Activated T-cell treated with anti-CD3 and anti-CD28 coated beads, Interleukin-2, amount 50 U/mL, for 24 hours (primary cell): ENCODE results near the gene APOBEC3A.
"Not testable (repeated sequence)": the region's sequence is repeated elsewhere in the genome, so short reads cannot be mapped to it uniquely, and the experiment has no call there.

Experiments used
- DNase-seq: peaks from one replicate; pipeline ENCODE4 v3.0.0-alpha.2; 2020
- H3K27ac Mint-ChIP-seq: 2 replicates; pipeline ENCODE4 v1.8.0; 2020; ENCODE audit warnings: mild to moderate bottlenecking, mixed read lengths
- H3K27me3 Mint-ChIP-seq: 2 replicates; pipeline ENCODE4 v1.8.0; 2020; ENCODE audit warnings: mixed read lengths
- H3K36me3 Mint-ChIP-seq: 2 replicates; pipeline ENCODE4 v1.8.0; 2020; ENCODE audit warnings: low read depth, mixed read lengths
- H3K4me1 Mint-ChIP-seq: 2 replicates; pipeline ENCODE4 v1.8.0; 2020; ENCODE audit warnings: low read depth, mixed read lengths
- H3K4me3 Mint-ChIP-seq: 2 replicates; pipeline ENCODE4 v1.8.0; 2020; ENCODE audit warnings: mild to moderate bottlenecking, moderate library complexity, mixed read lengths
- H3K9me3 Mint-ChIP-seq: 2 replicates; pipeline ENCODE4 v1.8.0; 2020; ENCODE audit warnings: mixed read lengths

Gene APOBEC3A

GRCh38 chr22:38960673-38961072 is 3.3 kb downstream of the APOBEC3A start:
- H3K4me3 Mint-ChIP-seq, H3K36me3 Mint-ChIP-seq, H3K27me3 Mint-ChIP-seq, H3K27ac Mint-ChIP-seq, H3K9me3 Mint-ChIP-seq, DNase-seq, H3K4me1 Mint-ChIP-seq: not testable (repeated sequence)

DNA sequence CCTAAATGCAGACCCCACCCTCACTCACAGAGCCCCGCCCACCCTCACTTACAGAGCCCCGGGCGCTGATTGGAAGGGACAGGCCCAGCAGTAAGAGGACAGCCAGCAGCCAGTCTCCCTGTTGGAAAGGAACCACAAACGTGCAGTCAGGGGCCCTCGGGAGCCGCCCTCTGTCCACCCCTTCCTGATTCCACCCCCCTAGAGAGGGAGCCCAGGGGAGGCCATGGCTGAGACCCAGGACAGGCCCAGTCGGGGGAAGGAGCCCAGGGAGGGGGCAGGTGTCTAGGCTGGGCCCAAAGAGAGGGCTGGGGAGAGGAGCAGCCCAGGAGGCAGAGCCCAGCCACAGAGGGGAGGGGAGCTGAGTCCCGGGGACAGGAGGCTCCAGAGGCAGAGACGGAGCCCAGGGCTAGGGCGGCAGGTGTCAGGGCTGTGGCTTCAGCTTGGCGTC is 5.9 kb downstream of the APOBEC3A start:
- not testable (repeated sequence) for H3K27ac Mint-ChIP-seq, H3K4me3 Mint-ChIP-seq, H3K27me3 Mint-ChIP-seq, H3K4me1 Mint-ChIP-seq, DNase-seq, H3K36me3 Mint-ChIP-seq, H3K9me3 Mint-ChIP-seq

DNA sequence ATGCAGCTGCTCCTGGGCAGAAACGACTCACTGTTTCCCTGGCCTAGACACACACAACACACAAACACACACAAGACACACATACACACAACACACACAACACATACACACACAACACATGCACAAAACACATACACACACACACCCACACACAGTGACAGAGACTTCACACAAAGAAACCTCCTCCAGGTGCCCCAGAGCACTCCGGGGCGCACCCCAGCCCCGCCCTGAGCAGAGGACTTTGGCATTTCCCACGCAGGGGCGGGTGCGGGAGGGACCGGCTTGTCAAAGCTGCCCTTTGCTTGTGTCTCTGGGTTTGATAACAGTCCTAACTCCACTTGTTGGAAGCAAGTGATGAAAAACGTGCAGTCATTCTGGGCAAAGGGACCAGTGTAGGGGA is 6.5 kb downstream of the APOBEC3A start:
- no peak overlapping the region for H3K4me3 Mint-ChIP-seq
- H3K36me3 Mint-ChIP-seq = no peaks in the 10 kb centered on the region
- H3K27me3 Mint-ChIP-seq = peaks cover 9% of the 10 kb centered on the region
- peaks cover 2% of the 10 kb centered on the region for H3K4me1 Mint-ChIP-seq
- H3K9me3 Mint-ChIP-seq = no peaks in the 10 kb centered on the region
- H3K27ac Mint-ChIP-seq = no peak overlapping the region
- DNase-seq = no peak

DNA sequence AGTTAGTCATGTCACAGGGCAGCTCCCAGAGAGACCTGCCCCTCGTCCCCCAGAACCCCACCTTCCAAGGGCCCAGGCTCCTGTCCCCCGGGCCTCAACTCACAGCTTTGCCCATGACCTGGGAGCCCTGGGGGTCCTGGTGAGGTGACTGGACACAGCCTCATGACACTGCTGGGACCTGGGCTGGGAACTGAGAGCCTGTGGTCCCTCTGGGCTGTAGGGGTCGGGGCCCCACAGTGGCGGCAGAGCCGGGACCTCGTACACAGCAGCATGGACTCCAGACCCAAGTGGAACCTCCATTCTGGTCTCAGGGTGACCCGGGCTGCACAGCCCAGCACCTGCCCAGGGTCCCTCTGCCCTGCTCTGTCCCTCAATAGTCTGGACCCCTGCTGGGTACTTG is 6.9 kb downstream of the APOBEC3A start:
- Mint-ChIP-seq H3K9me3 (no peaks in the 10 kb centered on the region), H3K36me3 (no peaks in the 10 kb centered on the region), H3K4me3 (no peak overlapping the region), H3K4me1 (peaks cover 2% of the 10 kb centered on the region), H3K27ac (no peak overlapping the region), H3K27me3 (peaks cover 13% of the 10 kb centered on the region)
- DNase-seq = no peak

DNA sequence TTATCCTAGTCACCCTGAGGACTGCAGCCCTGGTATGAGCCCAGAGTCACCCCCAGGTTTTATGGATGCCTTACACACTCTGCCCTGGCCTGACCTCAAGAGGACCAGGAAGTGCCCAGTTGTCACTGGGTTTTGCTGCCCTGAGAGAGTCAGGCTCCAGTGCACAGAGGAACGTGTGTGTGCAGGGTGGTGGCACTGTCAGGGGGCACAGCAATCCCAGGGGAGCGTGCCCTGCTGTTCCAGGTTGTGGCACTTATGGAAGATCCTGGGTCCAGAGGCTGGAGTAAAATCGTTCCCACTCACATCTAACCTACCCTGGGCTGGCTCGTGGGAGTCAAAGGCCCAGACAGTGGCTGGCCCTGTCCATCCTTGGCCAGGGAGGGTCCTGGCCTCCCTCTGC is 7.6 kb downstream of the APOBEC3A start:
- no peak for DNase-seq
- H3K4me1 Mint-ChIP-seq = peaks cover 2% of the 10 kb centered on the region
- peaks cover 16% of the 10 kb centered on the region for H3K27me3 Mint-ChIP-seq
- no peak overlapping the region for H3K27ac Mint-ChIP-seq
- no peaks in the 10 kb centered on the region for H3K36me3 Mint-ChIP-seq
- no peaks in the 10 kb centered on the region for H3K9me3 Mint-ChIP-seq
- H3K4me3 Mint-ChIP-seq = no peak overlapping the region

- DNase-seq = no peak
- Mint-ChIP-seq H3K36me3 (no peaks in the 10 kb centered on the region), H3K4me1 (peaks cover 2% of the 10 kb centered on the region), H3K9me3 (no peaks in the 10 kb centered on the region), H3K4me3 (no peak overlapping the region), H3K27me3 (peaks cover 21% of the 10 kb centered on the region), H3K27ac (no peak overlapping the region)
Observed at GRCh38 chr22:38965614-38966379, 8.4 kb downstream of the APOBEC3A start.

DNA sequence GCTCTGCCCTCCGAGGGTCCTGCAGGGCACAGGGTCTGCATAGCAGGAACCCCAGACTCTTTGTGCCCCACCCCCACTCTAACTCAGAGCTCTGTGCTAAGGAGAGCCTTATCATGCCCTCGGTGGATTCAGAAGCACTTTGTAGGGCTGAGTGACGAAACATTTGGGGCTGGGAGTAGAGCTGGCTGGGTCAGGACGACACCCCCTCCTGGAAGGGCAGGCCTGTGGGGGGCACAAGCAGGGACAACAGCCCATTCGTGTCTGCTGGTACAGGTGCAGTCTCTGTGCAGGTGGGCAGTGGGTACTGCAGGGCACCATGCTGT is 8.9 kb downstream of the APOBEC3A start:
- Mint-ChIP-seq H3K4me1 (peaks cover 2% of the 10 kb centered on the region), H3K36me3 (no peaks in the 10 kb centered on the region), H3K9me3 (no peaks in the 10 kb centered on the region), H3K4me3 (no peak overlapping the region), H3K27me3 (peaks cover 25% of the 10 kb centered on the region), H3K27ac (no peak overlapping the region)
- no peak for DNase-seq

DNA sequence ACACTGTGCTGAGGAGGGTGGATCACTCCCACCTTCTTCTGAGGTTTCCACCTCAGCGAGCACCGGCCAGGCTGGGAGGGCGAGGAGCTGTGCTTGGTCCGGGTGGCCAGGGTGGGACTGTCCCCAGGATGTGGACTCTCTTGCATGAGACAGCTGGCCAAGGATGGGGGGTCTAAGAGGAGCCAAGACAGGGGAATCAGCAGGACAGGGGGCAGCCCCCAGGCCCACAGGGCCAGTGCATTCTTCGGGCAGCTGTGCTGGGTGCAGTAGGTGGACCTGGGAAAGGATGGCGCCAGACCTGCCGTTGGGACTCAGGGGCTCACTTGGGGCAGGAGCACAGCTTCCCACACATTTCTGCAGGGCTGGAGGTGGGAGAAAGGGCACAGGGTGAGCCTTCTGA is 9.5 kb downstream of the APOBEC3A start:
- no peak overlapping the region for H3K4me3 Mint-ChIP-seq
- no peaks in the 10 kb centered on the region for H3K9me3 Mint-ChIP-seq
- H3K36me3 Mint-ChIP-seq = no peaks in the 10 kb centered on the region
- peaks cover 25% of the 10 kb centered on the region for H3K27me3 Mint-ChIP-seq
- H3K4me1 Mint-ChIP-seq = peaks cover 2% of the 10 kb centered on the region
- no peak for DNase-seq
- H3K27ac Mint-ChIP-seq = no peak overlapping the region

GRCh38 chr22:38967451-38968450 is 10.3 kb downstream of the APOBEC3A start:
- H3K4me3 Mint-ChIP-seq = no peak overlapping the region
- no peak overlapping the region for H3K27ac Mint-ChIP-seq
- H3K4me1 Mint-ChIP-seq = peaks cover 2% of the 10 kb centered on the region
- H3K9me3 Mint-ChIP-seq = no peaks in the 10 kb centered on the region
- DNase-seq = no peak
- no peaks in the 10 kb centered on the region for H3K36me3 Mint-ChIP-seq
- H3K27me3 Mint-ChIP-seq = peaks cover 25% of the 10 kb centered on the region

DNA sequence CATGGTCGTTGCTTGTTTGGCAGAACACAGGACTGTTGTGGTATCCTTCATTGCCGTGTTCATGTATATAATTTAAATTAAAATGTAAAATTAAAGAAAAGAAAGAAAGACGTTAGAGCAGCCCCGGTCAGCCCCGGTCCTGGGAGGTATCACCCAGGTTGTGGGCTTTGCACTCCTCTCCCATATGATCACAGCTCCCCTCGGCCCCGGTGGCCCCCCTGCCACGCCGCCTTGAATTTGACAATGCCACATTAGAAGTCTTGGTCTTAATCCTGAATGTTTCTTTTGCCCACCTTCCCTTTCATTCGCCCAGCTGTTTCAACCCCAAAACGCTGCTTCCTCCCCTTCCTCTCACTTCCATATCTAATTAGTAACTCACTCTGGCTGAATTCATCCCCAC is 11.4 kb downstream of the APOBEC3A start:
- H3K27ac Mint-ChIP-seq = no peak overlapping the region
- peaks cover 6% of the 10 kb centered on the region for H3K4me1 Mint-ChIP-seq
- peaks cover 26% of the 10 kb centered on the region for H3K27me3 Mint-ChIP-seq
- no peaks in the 10 kb centered on the region for H3K9me3 Mint-ChIP-seq
- no peak overlapping the region for H3K4me3 Mint-ChIP-seq
- H3K36me3 Mint-ChIP-seq = no peaks in the 10 kb centered on the region
- DNase-seq = no peak

- DNase-seq = no peak
- Mint-ChIP-seq H3K27ac (no peak overlapping the region), H3K36me3 (no peaks in the 10 kb centered on the region), H3K4me3 (no peak overlapping the region), H3K27me3 (peaks cover 24% of the 10 kb centered on the region), H3K4me1 (peaks cover 5% of the 10 kb centered on the region), H3K9me3 (no peaks in the 10 kb centered on the region)
Observed at GRCh38 chr22:38970551-38970950, 13.1 kb downstream of the APOBEC3A start.

DNA sequence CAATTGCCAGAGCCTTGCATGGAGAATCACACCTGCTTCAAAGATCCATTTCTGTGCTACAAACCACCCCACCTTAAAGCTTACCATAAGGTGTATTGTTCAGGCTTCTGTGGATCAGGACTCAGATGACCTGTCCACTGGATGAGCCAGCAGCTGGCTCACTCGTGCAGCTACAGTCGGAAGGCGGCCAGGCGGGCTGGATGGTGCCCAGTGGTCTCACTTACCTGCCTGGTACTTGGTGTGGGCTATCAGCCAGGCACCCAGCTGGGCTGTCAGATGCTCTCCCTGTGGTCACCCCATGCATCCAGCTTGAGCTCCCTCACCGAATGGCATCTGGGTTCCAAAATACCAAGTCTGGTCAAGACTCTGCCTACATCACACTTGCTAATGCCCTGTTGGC is 13.8 kb downstream of the APOBEC3A start:
- H3K36me3 Mint-ChIP-seq = no peaks in the 10 kb centered on the region
- DNase-seq = no peak
- no peaks in the 10 kb centered on the region for H3K9me3 Mint-ChIP-seq
- H3K27me3 Mint-ChIP-seq = peaks cover 24% of the 10 kb centered on the region
- H3K4me3 Mint-ChIP-seq = no peak overlapping the region
- no peak overlapping the region for H3K27ac Mint-ChIP-seq
- peaks cover 5% of the 10 kb centered on the region for H3K4me1 Mint-ChIP-seq

DNA sequence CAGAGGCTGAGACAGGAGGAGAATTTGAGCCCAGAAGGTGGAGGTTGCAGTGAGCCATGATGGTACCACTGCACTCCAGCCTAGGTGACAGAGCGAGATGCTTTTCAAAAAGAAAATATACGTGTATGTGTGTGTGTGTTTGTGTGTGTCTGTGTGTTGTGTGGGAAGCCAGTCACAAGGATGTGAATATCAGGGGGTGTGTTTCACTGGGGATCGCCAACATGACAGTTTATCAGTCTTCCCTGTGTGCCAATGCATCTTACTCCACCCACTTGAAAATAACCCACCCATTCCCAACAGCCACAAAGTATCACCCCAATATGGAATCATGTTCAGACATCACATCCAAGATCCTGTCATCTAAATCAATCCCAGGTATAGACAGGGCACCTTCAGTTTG is 14.4 kb downstream of the APOBEC3A start:
- no peak for DNase-seq

DNA sequence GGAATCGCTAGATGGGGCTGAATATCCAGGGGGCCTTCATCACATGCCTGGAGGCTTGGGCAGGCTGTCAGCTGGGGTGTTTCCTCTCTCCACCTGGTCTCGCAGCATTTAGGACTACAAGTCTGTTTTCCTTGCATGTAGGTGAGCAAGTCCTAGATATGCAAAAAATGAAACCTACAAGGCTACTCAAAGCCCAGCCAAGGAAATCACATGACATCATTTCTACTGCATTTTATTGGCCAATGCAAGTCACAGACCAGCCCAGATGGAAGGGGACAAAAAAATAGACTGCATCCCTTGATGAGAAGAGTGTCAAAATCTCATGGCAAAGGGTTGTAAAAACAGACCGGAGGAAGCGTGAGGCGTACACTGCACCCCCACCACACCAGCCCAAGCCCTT is 15.1 kb downstream of the APOBEC3A start:
- Mint-ChIP-seq H3K9me3 (peaks cover 3% of the 10 kb centered on the region), H3K27me3 (peaks cover 22% of the 10 kb centered on the region), H3K36me3 (no peaks in the 10 kb centered on the region), H3K27ac (no peak overlapping the region), H3K4me1 (peaks cover 8% of the 10 kb centered on the region), H3K4me3 (no peak overlapping the region)
- no peak for DNase-seq

More for the DNA sequence above, 14.4 kb downstream of the APOBEC3A start:
- Mint-ChIP-seq H3K4me3 (no peak overlapping the region), H3K27ac (no peak overlapping the region), H3K27me3 (peaks cover 21% of the 10 kb centered on the region), H3K9me3 (no peaks in the 10 kb centered on the region), H3K4me1 (peaks cover 5% of the 10 kb centered on the region), H3K36me3 (no peaks in the 10 kb centered on the region)
